Panc1 (cell line): ENCODE measurements around the gene SHLD1. TPM values are rescaled to one million over a fixed set of nuclear protein-coding genes. Genes with fewer than 3 reads are reported as not detected.

ENCODE experiments used
- total RNA-seq: library from RNA; stranded (reverse); gene quantifications from one replicate; pipeline ENCODE4 v1.2.1, GENCODE V29; 2021; ENCODE audit not compliant: unreplicated experiment

SHLD1 gene
- total RNA-seq, 1 experiment from 2014 or later: 4.3 TPM

Other genes with a start within 250 kb of the SHLD1 start
- 8.8 TPM for gene GPCPD1, start 139.4 kb upstream of the SHLD1 start, total RNA-seq
- 3.1 TPM for gene CHGB, start 161.1 kb downstream of the SHLD1 start, total RNA-seq
- 27.9 TPM for gene TRMT6, start 200.1 kb downstream of the SHLD1 start, total RNA-seq
- 28.3 TPM for gene MCM8, start 200.3 kb downstream of the SHLD1 start, total RNA-seq